NOMO-1 treated with DMSO at 0.1 percent for 48 hours (cell line): Measurements from ENCODE around the gene SERPINB11.
"Not testable (repeated sequence)": the region's sequence is repeated elsewhere in the genome, so short reads cannot be mapped to it uniquely, and the experiment has no call there.

Experiments
- DNase-seq: peaks from one replicate; lab custom pipeline; 2025; ENCODE audit not compliant: unreplicated experiment; lab: John Stamatoyannopoulos, UW

The SERPINB11 gene

GRCh38 chr18:63725682-63726480, 23.1 kb downstream of the SERPINB11 start:
- no peak for DNase-seq

- no peak for DNase-seq
These were observed 28.0 kb downstream of the SERPINB11 start for GRCh38 chr18:63730773-63731172.

GRCh38 chr18:63731215-63731614, 28.5 kb downstream of the SERPINB11 start:
- DNase-seq = no peak

- DNase-seq = no peak
These were observed 34.1 kb downstream of the SERPINB11 start for GRCh38 chr18:63736876-63737275.

- DNase-seq = peak; percentile 1
These were observed 39.0 kb downstream of the SERPINB11 start for GRCh38 chr18:63741769-63742168.

GRCh38 chr18:63747006-63747405, 44.2 kb downstream of the SERPINB11 start:
- no peak for DNase-seq

GRCh38 chr18:63749489-63749888, 46.7 kb downstream of the SERPINB11 start:
- DNase-seq = no peak

- no peak for DNase-seq
These were observed 49.9 kb downstream of the SERPINB11 start for GRCh38 chr18:63752636-63753035.

- DNase-seq = no peak
These were observed 50.9 kb downstream of the SERPINB11 start for GRCh38 chr18:63753676-63754075.

- DNase-seq = no peak
These were observed 54.8 kb downstream of the SERPINB11 start for GRCh38 chr18:63757541-63757940.

GRCh38 chr18:63758615-63759240, 56.0 kb downstream of the SERPINB11 start:
- no peak for DNase-seq

- not testable (repeated sequence) for DNase-seq
These were observed 57.0 kb downstream of the SERPINB11 start for GRCh38 chr18:63759786-63760185.

GRCh38 chr18:63762518-63762917, 59.8 kb downstream of the SERPINB11 start:
- no peak for DNase-seq

GRCh38 chr18:63763831-63764600, 61.3 kb downstream of the SERPINB11 start:
- no peak for DNase-seq

GRCh38 chr18:63765837-63766236, 63.1 kb downstream of the SERPINB11 start:
- DNase-seq = no peak
